IMR-90 (cell line): ENCODE data around the gene SNRNP25. TPM values are rescaled to one million over a fixed set of nuclear protein-coding genes. Genes with fewer than 3 reads are reported as not detected.
"Not testable (repeated sequence)": the region's sequence is repeated elsewhere in the genome, so short reads cannot be mapped to it uniquely, and the experiment has no call there.

Source experiments
- ATAC-seq: fragments of 200-7000 bp; cut with Tn5 transposase; 2 replicates; pipeline ENCODE4 v1.9.1; 2020; ENCODE audit warnings: low read depth, mild to moderate bottlenecking, moderate library complexity
- BruUV-seq: library from RNA; stranded (reverse); fragments of 400-500 nt; replicated peaks from 2 replicates; lab custom pipeline; 2021; lab: Mats Ljungman, UMichigan
- CTCF ChIA-PET: fragments of 300-600 bp; formaldehyde crosslinking; extraction: SDS; loops from one replicate; lab custom pipeline; 2021; ENCODE audit warnings: antibody characterized with exemption; lab: Yijun Ruan, JAX
- POLR2A ChIA-PET: fragments of 300-600 bp; sonication (Branson Sonifier 250); formaldehyde crosslinking; loops from one replicate; lab custom pipeline; 2022; ENCODE audit warnings: antibody characterized with exemption; ENCODE audit not compliant: unreplicated experiment; lab: Charles Lee
- DNase-seq: peaks from one replicate; pipeline ENCODE4 v3.0.0; 2013
- H2AFZ ChIP-seq: replicated peaks from 2 replicates; pipeline ENCODE3; 2013; ENCODE audit warnings: low read length, mild to moderate bottlenecking; ENCODE audit not compliant: poor library complexity
- H2AK5ac ChIP-seq: 2 replicates; pipeline ENCODE4 v1.6.1; 2013; ENCODE audit warnings: low read depth, low read length, inconsistent platforms
- H2AK9ac ChIP-seq: replicated peaks from 2 replicates; pipeline ENCODE3; 2013; ENCODE audit warnings: mild to moderate bottlenecking, low read depth, low read length, moderate library complexity; ENCODE audit not compliant: poor library complexity
- H2BK120ac ChIP-seq: 2 replicates; pipeline ENCODE4 v1.6.1; 2013; ENCODE audit warnings: low read depth, low read length, inconsistent platforms
- H2BK15ac ChIP-seq: 3 replicates; pipeline ENCODE4 v1.6.1; 2013; ENCODE audit warnings: low read depth, low read length, inconsistent platforms
- H2BK20ac ChIP-seq: 2 replicates; pipeline ENCODE4 v1.6.1; 2013; ENCODE audit warnings: low read depth, mild to moderate bottlenecking, inconsistent platforms, low read length, moderate library complexity
- H2BK5ac ChIP-seq: 2 replicates; pipeline ENCODE4 v1.6.1; 2013; ENCODE audit warnings: mild to moderate bottlenecking, low read depth, low read length, inconsistent platforms; ENCODE audit not compliant: poor library complexity, severe bottlenecking
- H3K14ac ChIP-seq: replicated peaks from 2 replicates; pipeline ENCODE4 v1.6.1; 2013; ENCODE audit warnings: low read depth, low read length, inconsistent platforms
- H3K18ac ChIP-seq: 2 replicates; pipeline ENCODE4 v1.6.1; 2013; ENCODE audit warnings: low read depth, low read length, control low read depth
- H3K23ac ChIP-seq: 2 replicates; pipeline ENCODE4 v1.6.1; 2013; ENCODE audit warnings: low read depth, low read length, inconsistent platforms
- H3K27ac ChIP-seq: 2 replicates; pipeline ENCODE4 v1.5.1; 2013; ENCODE audit warnings: mild to moderate bottlenecking, control low read depth, low read length; ENCODE audit not compliant: insufficient read depth
- H3K27me3 ChIP-seq: 2 replicates; pipeline ENCODE4 v1.6.1; 2013; ENCODE audit warnings: low read length; ENCODE audit not compliant: control insufficient read depth, insufficient read depth
- H3K36me3 ChIP-seq: 2 replicates; pipeline ENCODE4 v1.6.1; 2013; ENCODE audit warnings: low read length, mixed read lengths; ENCODE audit not compliant: control insufficient read depth, insufficient read depth
- H3K4ac ChIP-seq: 2 replicates; pipeline ENCODE4 v1.6.1; 2013; ENCODE audit warnings: low read depth, low read length, inconsistent platforms
- H3K4me1 ChIP-seq: 2 replicates; pipeline ENCODE4 v1.6.1; 2013; ENCODE audit warnings: low read length, mixed read lengths; ENCODE audit not compliant: control insufficient read depth, insufficient read depth
- H3K4me2 ChIP-seq: 2 replicates; pipeline ENCODE4 v1.6.1; 2013; ENCODE audit warnings: low read depth, mild to moderate bottlenecking, control low read depth, low read length, moderate library complexity
- H3K4me3 ChIP-seq: 2 replicates; pipeline ENCODE4 v1.5.1; 2013; ENCODE audit warnings: low read depth, mild to moderate bottlenecking, control low read depth, low read length, moderate library complexity; ENCODE audit not compliant: insufficient read depth
- H3K56ac ChIP-seq: 2 replicates; pipeline ENCODE4 v1.6.1; 2013; ENCODE audit warnings: low read length, inconsistent platforms; ENCODE audit not compliant: insufficient read depth; ENCODE audit errors: extremely low read depth
- H3K79me1 ChIP-seq, 2 experiments: 2 replicates each; pipeline ENCODE4 v1.6.1; 2013; ENCODE audit warnings: low read length in 2 of 2, inconsistent platforms in 1 of 2, low read depth in 1 of 2
- H3K9ac ChIP-seq: 2 replicates; pipeline ENCODE4 v1.6.1; 2013; ENCODE audit warnings: low read depth, low read length, control low read depth
- H3K9me1 ChIP-seq: 2 replicates; pipeline ENCODE4 v1.6.1; 2013; ENCODE audit warnings: low read length, inconsistent platforms; ENCODE audit not compliant: insufficient read depth
- H3K9me3 ChIP-seq: 2 replicates; pipeline ENCODE4 v1.6.1; 2013; ENCODE audit warnings: low read length; ENCODE audit not compliant: control insufficient read depth, insufficient read depth
- H4K20me1 ChIP-seq: 2 replicates; pipeline ENCODE4 v1.6.1; 2013; ENCODE audit warnings: low read length, inconsistent platforms; ENCODE audit not compliant: insufficient read depth
- H4K5ac ChIP-seq: 2 replicates; pipeline ENCODE4 v1.6.1; 2013; ENCODE audit warnings: mild to moderate bottlenecking, low read depth, low read length, control low read depth
- H4K8ac ChIP-seq, 2 experiments: 2 replicates each; pipeline ENCODE4 v1.6.1; 2013; ENCODE audit warnings: low read depth in 2 of 2, low read length in 2 of 2, control low read depth in 1 of 2, inconsistent platforms in 1 of 2
- H4K91ac ChIP-seq: 2 replicates; pipeline ENCODE4 v1.6.1; 2013; ENCODE audit warnings: low read depth, low read length, inconsistent platforms; ENCODE audit not compliant: insufficient read depth
- WGBS, 2 experiments: methylation state at CpG; one replicate each; pipeline versions ENCODE4 v1.1.5 to v1.1.7; 2013; ENCODE audit warnings: missing lambda C conversion rate in 2 of 2; ENCODE audit not compliant: insufficient read length in 1 of 2; ENCODE audit errors: extremely low coverage in 2 of 2; 5-methylcytosine and 5-hydroxymethylcytosine counted together
- dilution Hi-C: fragments of 300-500 bp; cut with HindIII; formaldehyde crosslinking; loops from one replicate; pipeline ENCODE4 v1.14.3; 2018; ENCODE audit warnings: low sequenced_read_pairs; ENCODE audit not compliant: unreplicated experiment
- in situ Hi-C: fragments of 300-500 bp; cut with MboI; formaldehyde crosslinking; loops from 3 replicates; pipeline ENCODE4 v1.14.3; 2019; ENCODE audit warnings: low sequenced_read_pairs, inconsistent platforms, mixed read lengths
- intact Hi-C: fragments of 100-400 bp; cut with micrococcal nuclease; formaldehyde crosslinking; loops from 2 replicates; pipeline ENCODE4 v1.10.0; 2022
- polyA plus RNA-seq, 3 experiments: library from polyadenylated mRNA; depleted of rRNA; stranded (reverse); fragments of >200 nt; gene quantifications; 2 replicates each; pipeline ENCODE4 v1.2.3, GENCODE V29; 2012; ENCODE audit warnings: low replicate concordance in 1 of 3
- total RNA-seq: library from RNA; depleted of rRNA; stranded (reverse); fragments of >200 nt; gene quantifications from 2 replicates; pipeline ENCODE4 v1.2.3, GENCODE V29; 2012

SNRNP25 gene
- total and polyA plus RNA-seq, 2 of the 4 experiments (the other 2 are of a cell fraction) = 67.2 to 88.0 TPM

DNA sequence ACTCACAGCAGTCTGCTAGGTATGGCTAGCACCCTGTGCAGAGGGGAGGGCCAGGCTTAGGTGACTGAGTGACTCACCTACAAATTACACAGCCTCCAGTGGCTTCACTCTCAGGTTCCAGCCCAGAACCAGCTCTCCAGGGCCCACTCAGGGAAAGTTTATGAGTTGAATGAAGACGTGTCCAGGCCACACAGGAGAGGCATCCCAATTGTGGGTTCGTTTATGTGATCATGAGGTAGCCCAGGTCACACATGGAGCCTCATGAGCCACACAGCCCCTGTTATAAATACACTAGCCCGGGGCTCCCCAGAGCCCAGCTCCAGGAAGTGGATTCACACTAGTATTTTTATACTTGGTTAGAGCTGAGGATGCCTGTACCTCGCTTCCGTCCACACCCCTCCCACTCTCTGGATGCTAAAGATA is 27.7 kb upstream of the SNRNP25 start:
- H3K4ac ChIP-seq, H2AK5ac ChIP-seq, H3K27me3 ChIP-seq, H2AK9ac ChIP-seq, H3K18ac ChIP-seq, H2AFZ ChIP-seq, H3K23ac ChIP-seq, H3K56ac ChIP-seq, H3K4me2 ChIP-seq, dilution Hi-C loops, POLR2A ChIA-PET, H2BK20ac ChIP-seq, H3K9me3 ChIP-seq, H2BK120ac ChIP-seq, H4K8ac ChIP-seq, H4K20me1 ChIP-seq, H3K36me3 ChIP-seq, H2BK5ac ChIP-seq, CTCF ChIA-PET, H3K4me3 ChIP-seq, BruUV-seq, intact Hi-C loops, H4K91ac ChIP-seq, ATAC-seq, H3K79me1 ChIP-seq, DNase-seq, H2BK15ac ChIP-seq, H3K27ac ChIP-seq, H3K9me1 ChIP-seq, in situ Hi-C loops, H3K14ac ChIP-seq, H3K9ac ChIP-seq, H4K5ac ChIP-seq, H3K4me1 ChIP-seq: not testable (repeated sequence)
- no CpG with 5 or more reads among the region's 5 CpGs for WGBS, 2 experiments

DNA sequence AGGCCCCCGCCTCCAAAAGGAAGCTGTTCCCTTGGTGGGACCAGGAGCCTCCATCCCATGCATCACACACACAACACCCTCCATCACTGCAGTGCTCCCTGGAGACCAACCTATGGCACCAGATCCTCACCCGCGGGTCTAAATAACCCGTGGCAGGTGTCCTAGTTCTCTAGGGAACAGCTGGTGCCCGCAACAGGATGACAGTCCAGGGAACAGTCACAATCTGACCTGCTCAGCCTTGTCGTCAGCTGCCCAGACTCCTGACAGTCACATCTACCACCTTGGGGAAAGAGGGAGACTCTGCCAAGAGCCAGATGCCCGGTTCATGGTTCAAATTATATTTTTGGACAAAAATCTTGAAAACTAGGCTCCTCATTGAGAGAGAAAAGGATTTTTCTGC is 23.0 kb upstream of the SNRNP25 start:
- H3K9me1 ChIP-seq, H2BK15ac ChIP-seq, H3K27ac ChIP-seq, H3K4me3 ChIP-seq, H4K8ac ChIP-seq, H3K27me3 ChIP-seq, H2AFZ ChIP-seq, in situ Hi-C loops, H3K23ac ChIP-seq, POLR2A ChIA-PET, H3K9me3 ChIP-seq, H4K91ac ChIP-seq, H3K4me1 ChIP-seq, dilution Hi-C loops, intact Hi-C loops, H2BK120ac ChIP-seq, H4K5ac ChIP-seq, DNase-seq, H3K4me2 ChIP-seq, H2AK5ac ChIP-seq, H3K79me1 ChIP-seq, ATAC-seq, H2BK5ac ChIP-seq, H4K20me1 ChIP-seq, H3K4ac ChIP-seq, H3K18ac ChIP-seq, H3K14ac ChIP-seq, H2BK20ac ChIP-seq, BruUV-seq, H3K9ac ChIP-seq, H3K56ac ChIP-seq, CTCF ChIA-PET, H2AK9ac ChIP-seq, H3K36me3 ChIP-seq: not testable (repeated sequence)
- WGBS, 2 experiments = no CpG with 5 or more reads among the region's 7 CpGs
